ENCODE results near the gene SLC7A7. TPM values are rescaled to one million over a fixed set of nuclear protein-coding genes. Genes with fewer than 3 reads are reported as not detected.

Gene SLC7A7
- total and polyA plus RNA-seq, 12 donors: 1.1 to 16.1 (median 2.8) TPM

- Histone ChIP-seq H3K9me3 (no peaks in the 10 kb centered on the region), H3K4me1 (peaks cover 0 to 20% (median 0%) of the 10 kb centered on the region in 9 donors), H3K36me3 (peaks cover 0 to 78% (median 33%) of the 10 kb centered on the region in 9 donors), H3K4me3 (no peak overlapping the region), H3K27me3 (no peaks in the 10 kb centered on the region), H3K27ac (peak overlapping the region in 1 of 10 donors; percentile 22)
- 88 to 92% methylated on average over 10 of the region's 10 CpGs for WGBS, 2 donors
- ATAC-seq (no peak), DNase-seq (no peak)
- TF ChIP-seq, protein P1, sequence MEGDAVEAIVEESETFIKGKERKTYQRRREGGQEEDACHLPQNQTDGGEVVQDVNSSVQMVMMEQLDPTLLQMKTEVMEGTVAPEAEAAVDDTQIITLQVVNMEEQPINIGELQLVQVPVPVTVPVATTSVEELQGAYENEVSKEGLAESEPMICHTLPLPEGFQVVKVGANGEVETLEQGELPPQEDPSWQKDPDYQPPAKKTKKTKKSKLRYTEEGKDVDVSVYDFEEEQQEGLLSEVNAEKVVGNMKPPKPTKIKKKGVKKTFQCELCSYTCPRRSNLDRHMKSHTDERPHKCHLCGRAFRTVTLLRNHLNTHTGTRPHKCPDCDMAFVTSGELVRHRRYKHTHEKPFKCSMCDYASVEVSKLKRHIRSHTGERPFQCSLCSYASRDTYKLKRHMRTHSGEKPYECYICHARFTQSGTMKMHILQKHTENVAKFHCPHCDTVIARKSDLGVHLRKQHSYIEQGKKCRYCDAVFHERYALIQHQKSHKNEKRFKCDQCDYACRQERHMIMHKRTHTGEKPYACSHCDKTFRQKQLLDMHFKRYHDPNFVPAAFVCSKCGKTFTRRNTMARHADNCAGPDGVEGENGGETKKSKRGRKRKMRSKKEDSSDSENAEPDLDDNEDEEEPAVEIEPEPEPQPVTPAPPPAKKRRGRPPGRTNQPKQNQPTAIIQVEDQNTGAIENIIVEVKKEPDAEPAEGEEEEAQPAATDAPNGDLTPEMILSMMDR (IDR thresholded peaks at IDR 0.05): no peak
- intact Hi-C loops (cut with DNase I): no loop called here
Observed at GRCh38 chr14:22774011-22774706, 41.1 kb downstream of the SLC7A7 start.

GRCh38 chr14:22773162-22774010 is 41.8 kb downstream of the SLC7A7 start:
- H3K27me3 ChIP-seq: no peaks in the 10 kb centered on the region
- WGBS, 2 donors: 96 to 98% methylated on average over 8 of the region's 8 CpGs
- DNase-seq (no peak), ATAC-seq (no peak)
- peaks cover 0 to 25% (median 4%) of the 10 kb centered on the region in 9 donors for H3K4me1 ChIP-seq
- no peak overlapping the region for H3K27ac ChIP-seq
- H3K9me3 ChIP-seq: no peaks in the 10 kb centered on the region
- intact Hi-C loops (cut with DNase I): no loop called here
- TF ChIP-seq, protein P1 (IDR thresholded peaks at IDR 0.05): no peak
- no peak overlapping the region for H3K4me3 ChIP-seq
- H3K36me3 ChIP-seq: peaks cover 0 to 83% (median 36%) of the 10 kb centered on the region in 9 donors

DNA sequence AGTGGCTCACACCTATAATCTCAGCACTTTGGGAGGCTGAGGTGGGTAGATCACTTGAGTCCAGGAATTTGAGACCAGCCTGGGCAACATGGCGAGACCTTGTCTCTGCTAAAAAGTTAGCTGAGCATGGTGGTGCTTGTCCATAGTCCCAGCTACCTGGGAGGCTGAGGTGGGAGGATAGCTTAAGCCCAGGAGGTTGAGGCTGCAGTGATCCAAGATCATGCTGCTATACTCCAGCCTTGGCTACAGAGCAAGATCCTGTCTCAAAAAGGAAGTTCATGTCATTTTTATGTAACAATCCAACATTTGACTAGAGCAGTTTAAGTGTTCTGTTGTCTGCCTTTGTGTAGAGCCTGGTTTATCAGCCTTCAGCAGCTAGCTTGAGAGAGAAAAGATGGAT is 42.5 kb downstream of the SLC7A7 start:
- no peaks in the 10 kb centered on the region for H3K27me3 ChIP-seq
- no peak overlapping the region for H3K4me3 ChIP-seq
- TF ChIP-seq, protein P1 (IDR thresholded peaks at IDR 0.05): no peak
- H3K9me3 ChIP-seq: no peaks in the 10 kb centered on the region
- 96 to 98% methylated on average over 1 of the region's 1 CpG for WGBS, 2 donors
- intact Hi-C loops (cut with DNase I): no loop called here
- peaks cover 0 to 25% (median 9%) of the 10 kb centered on the region in 9 donors for H3K4me1 ChIP-seq
- H3K27ac ChIP-seq: no peak overlapping the region
- no peak for DNase-seq
- ATAC-seq: no peak
- peaks cover 0 to 89% (median 41%) of the 10 kb centered on the region in 9 donors for H3K36me3 ChIP-seq

DNA sequence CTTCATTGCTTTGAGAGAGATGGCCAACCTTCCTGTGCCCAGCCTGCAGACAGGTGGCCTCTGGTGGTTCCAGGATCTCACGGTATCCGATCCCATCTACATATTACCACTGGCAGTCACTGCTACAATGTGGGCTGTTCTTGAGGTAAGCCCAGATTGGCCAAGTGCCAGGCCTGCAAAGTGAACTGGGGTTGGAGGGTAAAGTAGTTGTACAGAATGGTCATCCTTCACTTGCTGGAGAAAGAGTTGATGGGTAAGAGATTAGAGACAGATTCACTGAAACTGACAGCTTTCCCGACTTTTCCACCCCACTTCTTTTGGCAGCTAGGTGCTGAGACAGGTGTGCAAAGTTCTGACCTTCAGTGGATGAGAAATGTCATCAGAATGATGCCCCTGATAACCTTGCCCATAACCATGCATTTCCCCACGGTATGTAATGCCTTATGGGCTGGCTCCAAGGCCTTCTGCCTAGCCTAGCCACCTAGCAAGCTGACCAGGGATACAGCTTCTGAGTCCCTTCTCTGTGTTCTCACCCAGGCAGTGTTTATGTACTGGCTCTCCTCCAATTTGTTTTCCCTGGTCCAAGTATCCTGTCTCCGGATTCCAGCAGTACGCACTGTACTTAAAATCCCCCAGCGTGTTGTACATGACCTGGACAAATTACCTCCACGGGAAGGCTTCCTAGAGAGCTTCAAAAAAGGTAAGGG is 44.6 kb downstream of the SLC7A7 start:
- DNase-seq (no peak), ATAC-seq (no peak)
- intact Hi-C loops (cut with DNase I): no loop called here
- H3K4me1 ChIP-seq: peaks cover 0 to 35% (median 22%) of the 10 kb centered on the region in 9 donors
- TF ChIP-seq, protein P1 (IDR thresholded peaks at IDR 0.05): no peak
- 89 to 92% methylated on average over 8 of the region's 8 CpGs for WGBS, 2 donors
- peaks cover 0 to 80% (median 41%) of the 10 kb centered on the region in 9 donors for H3K36me3 ChIP-seq
- H3K4me3 ChIP-seq: no peak overlapping the region
- no peaks in the 10 kb centered on the region for H3K9me3 ChIP-seq
- H3K27me3 ChIP-seq: no peaks in the 10 kb centered on the region
- H3K27ac ChIP-seq: no peak overlapping the region
